ENCODE results near the gene PLEKHJ1.

- TF ChIP-seq CTCF (IDR thresholded peaks at IDR 0.05; ENCODE audit: poor library complexity, severe bottlenecking) (no peak), POLR2AphosphoS5 (IDR thresholded peaks at IDR 0.05) (no peak), EZH2 (IDR thresholded peaks at IDR 0.05; ENCODE audit: borderline replicate concordance, insufficient read depth, low read length, poor library complexity, severe bottlenecking) (no peak), REST (IDR thresholded peaks at IDR 0.05; ENCODE audit: borderline replicate concordance) (no peak), SMC3 (conservative IDR thresholded peaks at IDR 0.05; ENCODE audit: poor library complexity) (no peak), EP300 (conservative IDR thresholded peaks at IDR 0.05; ENCODE audit: poor library complexity, severe bottlenecking) (no peak)
Observed at GRCh38 chr19:2246801-2247361, 10.8 kb upstream of the PLEKHJ1 start.

All from neural cell (in vitro differentiated cells).